NCI-H526 treated with DMSO at 0.1 percent for 48 hours (cell line): ENCODE measurements around the gene P3H2.
"Not testable (repeated sequence)": the region's sequence is repeated elsewhere in the genome, so short reads cannot be mapped to it uniquely, and the experiment has no call there.

Experiments
- DNase-seq: peaks from one replicate; lab custom pipeline; 2025; lab: John Stamatoyannopoulos, UW

P3H2 gene

GRCh38 chr3:189982321-189982945 lies 138.3 kb downstream of the P3H2 start:
- DNase-seq: no peak

- no peak for DNase-seq
Measured at GRCh38 chr3:189981668-189982067, 139.0 kb downstream of the P3H2 start.

GRCh38 chr3:189978753-189979152 lies 141.9 kb downstream of the P3H2 start:
- DNase-seq: no peak

GRCh38 chr3:189977174-189977573 lies 143.5 kb downstream of the P3H2 start:
- DNase-seq: no peak

DNA sequence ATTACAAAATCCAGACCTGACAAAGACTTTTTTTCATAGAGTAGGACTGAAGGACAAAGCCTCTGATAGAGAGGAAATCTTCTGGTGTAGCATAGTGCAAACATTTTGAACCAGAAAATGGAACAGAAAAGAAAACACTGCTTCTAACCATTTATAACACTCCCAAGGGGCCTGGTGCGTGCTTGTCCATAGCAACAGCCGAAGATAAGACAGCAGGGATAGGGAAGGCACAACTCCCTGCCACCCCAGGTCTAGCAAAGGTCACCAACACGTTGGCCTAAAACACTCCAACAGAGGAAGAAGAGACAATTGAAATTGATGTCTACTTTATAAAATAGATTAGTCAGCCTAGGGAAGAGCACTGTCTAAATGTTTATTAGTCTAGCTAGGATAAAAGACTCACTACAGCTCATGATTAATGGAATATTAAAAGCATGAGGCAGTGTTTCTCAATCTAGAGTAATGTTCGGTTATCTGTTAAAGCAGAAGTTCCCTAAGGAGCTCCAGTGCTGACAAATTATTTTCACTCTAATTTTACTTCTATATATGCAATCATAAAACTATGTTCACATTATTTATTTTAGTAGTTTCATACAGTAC lies 145.2 kb downstream of the P3H2 start:
- no peak for DNase-seq

GRCh38 chr3:189974359-189974758 lies 146.3 kb downstream of the P3H2 start:
- DNase-seq: no peak

DNA sequence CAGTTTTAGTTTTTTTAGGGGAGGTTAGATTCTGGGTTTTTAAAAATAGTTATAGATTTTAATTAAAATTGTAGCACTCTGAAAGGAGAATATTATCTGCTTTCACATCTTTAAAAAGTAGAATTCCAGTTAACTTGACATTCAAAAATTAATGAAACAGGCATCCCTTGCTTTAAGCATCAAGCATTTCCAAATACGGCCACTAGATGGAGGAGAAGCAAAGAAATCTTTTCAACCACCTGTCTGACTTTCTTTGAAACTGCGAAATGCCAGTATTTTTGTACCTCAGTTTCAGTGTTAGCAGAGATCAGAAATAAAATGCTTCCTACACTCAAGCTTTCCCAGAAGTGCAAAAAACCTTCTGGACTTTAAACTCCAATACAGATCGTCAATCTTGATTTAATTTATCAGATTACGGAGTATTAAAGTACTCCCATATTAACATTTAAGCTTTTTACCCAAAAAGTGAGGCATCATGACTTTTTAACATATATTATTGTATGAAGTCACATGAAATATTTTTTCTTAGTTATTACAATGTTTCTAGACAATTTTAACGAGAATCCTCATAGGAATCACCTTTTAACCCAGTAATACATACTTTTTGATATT lies 153.3 kb downstream of the P3H2 start:
- DNase-seq: peak; percentile 38

GRCh38 chr3:189966843-189967242 lies 153.9 kb downstream of the P3H2 start:
- DNase-seq: no peak

DNA sequence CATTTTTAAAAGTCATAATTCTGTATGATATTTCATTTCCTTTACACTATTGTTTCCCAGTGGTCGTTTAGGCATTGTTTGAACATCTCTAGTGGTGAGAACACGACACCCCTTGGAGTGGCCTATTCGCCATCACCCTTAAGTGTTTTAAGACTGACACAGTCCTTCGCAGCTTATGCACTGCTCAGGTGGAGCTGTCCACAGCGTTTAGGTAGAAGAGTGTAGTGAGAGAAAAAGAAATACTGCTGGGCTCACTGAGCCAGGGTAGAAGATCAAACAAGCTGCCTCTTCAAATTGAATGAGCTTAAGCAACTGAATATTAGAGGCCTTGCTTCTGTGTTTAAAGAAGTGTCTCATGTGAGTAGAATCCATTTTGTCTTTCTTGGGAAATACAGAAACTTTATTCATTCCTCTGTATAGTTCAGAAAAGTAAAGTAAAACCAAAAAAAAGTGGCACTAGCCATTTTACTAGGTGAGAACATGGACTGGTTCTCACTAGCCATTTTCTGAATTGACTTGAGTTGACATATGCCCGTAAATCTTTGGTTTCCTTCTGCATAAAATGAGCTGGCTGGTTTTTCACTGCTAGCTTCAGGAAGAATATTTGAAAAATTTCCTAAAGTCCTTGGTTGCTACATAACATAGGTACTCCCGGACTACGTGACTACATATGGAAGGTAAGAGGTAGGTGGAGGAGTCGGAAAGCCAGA lies 155.9 kb downstream of the P3H2 start:
- no peak for DNase-seq

GRCh38 chr3:189962466-189962865 lies 158.2 kb downstream of the P3H2 start:
- no peak for DNase-seq

DNA sequence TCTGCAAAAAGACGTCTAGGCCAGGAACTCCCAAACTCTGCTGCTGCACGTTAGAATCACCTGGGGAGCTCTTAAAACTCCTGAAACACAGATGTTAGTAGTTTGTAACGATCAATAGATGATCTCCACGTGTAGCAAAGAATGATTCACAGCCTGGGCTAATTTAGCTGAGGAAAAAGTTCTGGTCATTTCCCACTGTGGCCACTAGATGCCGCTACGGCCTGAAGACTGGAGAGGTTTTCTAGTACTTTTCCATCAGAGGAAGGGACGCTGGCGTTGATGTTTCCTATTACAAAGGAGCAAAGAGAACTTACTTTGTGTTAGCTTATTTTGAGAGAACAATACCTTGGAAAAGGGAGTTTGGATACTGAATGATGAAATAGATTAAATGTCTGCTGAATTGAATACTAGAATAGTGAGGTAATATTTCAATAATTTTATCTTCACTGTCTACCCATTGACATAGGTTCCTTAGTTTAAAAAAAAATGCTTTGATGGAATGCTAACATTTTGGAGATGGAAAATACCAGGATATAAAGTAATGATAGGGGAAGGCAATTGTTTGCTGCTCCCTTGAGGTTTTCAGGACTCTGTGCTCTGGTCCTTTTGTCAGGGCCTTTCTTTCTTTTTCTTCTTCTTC lies 159.1 kb downstream of the P3H2 start:
- peak; percentile 63 for DNase-seq

GRCh38 chr3:189961086-189961485 lies 159.6 kb downstream of the P3H2 start:
- not testable (repeated sequence) for DNase-seq

- DNase-seq: no peak
Measured at GRCh38 chr3:189954733-189955665, 165.7 kb downstream of the P3H2 start.

GRCh38 chr3:189953551-189953950 lies 167.1 kb downstream of the P3H2 start:
- DNase-seq: no peak

- no peak for DNase-seq
Measured at GRCh38 chr3:189952272-189952671, 168.4 kb downstream of the P3H2 start.

GRCh38 chr3:189950258-189950657 lies 170.4 kb downstream of the P3H2 start:
- DNase-seq: no peak

GRCh38 chr3:189949580-189949979 lies 171.1 kb downstream of the P3H2 start:
- no peak for DNase-seq

- DNase-seq: no peak
Measured at GRCh38 chr3:189948724-189949045, 172.0 kb downstream of the P3H2 start.

- no peak for DNase-seq
Measured at GRCh38 chr3:189947948-189948723, 172.6 kb downstream of the P3H2 start.

DNA sequence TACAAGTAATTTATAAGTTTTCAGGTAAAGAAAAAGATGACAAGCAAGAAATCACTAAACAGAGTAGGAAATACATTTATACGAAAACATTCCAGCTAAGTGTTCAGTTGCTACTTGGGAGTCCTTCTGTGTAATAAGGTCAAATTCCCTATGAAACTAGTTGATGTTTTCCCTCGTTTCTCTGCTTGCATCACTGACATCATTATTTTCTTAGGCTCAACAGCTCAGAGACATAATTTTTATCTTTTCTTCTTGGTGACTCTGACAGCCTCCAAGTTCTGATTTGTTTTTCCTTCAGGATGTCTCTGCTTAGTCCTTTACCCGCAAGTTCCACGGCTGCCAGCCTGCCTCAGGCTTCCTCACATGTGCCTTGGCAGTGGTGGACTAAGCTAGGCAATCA lies 173.6 kb downstream of the P3H2 start:
- no peak for DNase-seq
